ENCODE measurements around the gene ZNF264.

The ZNF264 gene

GRCh38 chr19:57245066-57245465 is 53.8 kb downstream of the ZNF264 start:
- DNase-seq (ENCODE audit: low read depth), result no peak

DNA sequence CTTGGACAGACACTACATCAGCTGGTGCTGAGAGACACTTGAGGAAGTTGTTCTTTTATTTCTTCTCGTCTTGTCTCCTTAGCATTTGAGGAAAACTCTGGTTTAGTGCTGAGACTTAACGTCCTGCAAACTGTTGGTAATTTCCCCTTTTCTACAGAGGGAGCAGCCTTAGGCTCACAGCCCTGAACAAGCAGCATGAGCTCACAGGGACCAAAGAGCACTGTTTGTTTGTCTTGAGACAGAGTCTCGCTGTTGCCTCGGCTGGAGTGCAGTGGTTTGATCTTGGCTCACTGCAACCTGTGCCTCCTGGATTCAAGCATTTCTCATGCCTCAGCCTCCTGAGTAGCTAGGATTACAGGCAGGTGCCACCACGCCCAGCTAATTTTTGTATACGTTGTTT is 54.7 kb downstream of the ZNF264 start:
- DNase-seq (ENCODE audit: low read depth), result no peak

GRCh38 chr19:57248646-57249045 is 57.3 kb downstream of the ZNF264 start:
- DNase-seq (ENCODE audit: low read depth), result no peak

- DNase-seq (ENCODE audit: low read depth), result peak; percentile 9
Observed at GRCh38 chr19:57249329-57249728, 58.0 kb downstream of the ZNF264 start.

GRCh38 chr19:57253767-57254166 is 62.5 kb downstream of the ZNF264 start:
- DNase-seq (ENCODE audit: low read depth), result peak; percentile 19

- DNase-seq (ENCODE audit: low read depth), result no peak
Observed at GRCh38 chr19:57262044-57262443, 70.7 kb downstream of the ZNF264 start.

- no peak for DNase-seq (ENCODE audit: low read depth)
Observed at GRCh38 chr19:57263244-57263741, 72.0 kb downstream of the ZNF264 start.

DNA sequence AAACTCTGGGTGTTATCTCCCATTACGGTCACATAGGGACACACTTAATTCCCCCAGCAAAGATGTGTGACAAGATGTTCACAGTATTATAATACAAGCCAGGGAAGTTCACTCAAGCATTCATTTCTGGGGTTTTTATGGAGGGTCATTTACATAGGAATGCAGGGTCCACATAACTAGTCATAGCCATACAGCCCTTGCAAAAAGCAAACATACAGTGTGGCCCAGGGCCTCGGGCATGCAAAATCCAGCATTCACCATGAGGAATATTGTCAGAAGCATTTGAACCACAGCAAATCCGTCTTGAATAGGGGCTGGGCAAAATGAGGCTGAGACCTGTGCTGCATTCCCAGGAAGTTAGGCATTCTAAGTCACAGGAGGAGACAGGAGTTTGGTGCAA is 76.0 kb downstream of the ZNF264 start:
- DNase-seq (ENCODE audit: low read depth), result no peak

DNA sequence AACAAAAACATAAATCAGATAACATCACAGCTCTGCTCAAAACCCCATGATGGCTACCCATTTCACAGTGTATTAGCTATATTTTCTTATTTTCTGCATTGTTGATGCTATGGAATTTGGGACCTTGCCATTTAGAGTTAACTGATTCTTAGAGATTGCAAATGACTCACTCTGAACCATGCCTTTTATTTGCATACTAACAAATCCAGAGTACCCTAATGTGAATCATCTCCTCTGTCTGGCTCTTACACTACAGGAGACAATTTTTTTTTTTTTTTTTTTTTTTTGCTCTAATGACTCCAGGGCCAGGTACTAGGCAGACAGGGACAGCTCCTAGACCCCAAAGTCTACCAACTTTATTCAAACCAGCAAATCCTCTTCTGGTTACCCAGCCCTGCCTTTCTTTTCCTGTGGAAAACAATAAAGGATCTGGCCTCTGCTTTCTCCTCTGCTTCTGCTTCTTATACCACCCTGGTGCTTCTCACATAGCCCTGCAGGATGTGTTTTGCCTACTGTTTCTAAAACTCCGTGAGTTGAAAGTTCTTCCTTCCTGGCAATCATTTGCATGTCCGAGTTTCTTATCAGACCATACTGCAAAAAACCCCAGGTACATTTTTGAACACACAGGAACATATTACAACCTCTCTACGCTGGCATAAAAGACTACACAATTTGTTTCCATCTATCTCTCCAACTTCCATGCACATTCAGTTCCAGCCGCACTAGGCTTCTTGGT is 78.4 kb downstream of the ZNF264 start:
- peak; percentile 95 for DNase-seq (ENCODE audit: low read depth)

DNA sequence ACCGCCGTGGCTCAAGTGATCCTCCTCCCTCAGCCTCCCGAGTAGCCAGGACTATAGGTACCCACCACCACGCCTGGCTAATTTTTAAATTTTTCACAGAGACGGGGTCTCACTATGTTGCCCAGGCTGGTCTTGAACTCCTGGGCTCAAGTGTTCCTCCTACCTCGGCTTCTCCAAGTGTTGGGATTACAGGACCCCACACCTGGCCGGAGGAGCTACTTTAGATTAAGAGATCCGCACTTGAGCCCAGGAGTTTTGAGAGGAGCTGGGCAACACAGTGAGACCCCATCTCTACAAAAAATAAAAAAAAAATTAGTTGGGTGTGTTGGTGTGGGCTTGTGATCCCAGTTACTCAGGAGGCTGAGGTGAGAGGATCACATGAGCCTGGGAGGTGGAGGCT is 80.0 kb downstream of the ZNF264 start:
- DNase-seq (ENCODE audit: low read depth), result no peak

Data from iris pigment epithelial cell (primary cell).